NCI-H2227 (cell line): ENCODE results near the gene CCN6.

Experiments
- DNase-seq: peaks from one replicate; lab custom pipeline; 2025; ENCODE audit not compliant: unreplicated experiment; lab: John Stamatoyannopoulos, UW

Gene CCN6

DNA sequence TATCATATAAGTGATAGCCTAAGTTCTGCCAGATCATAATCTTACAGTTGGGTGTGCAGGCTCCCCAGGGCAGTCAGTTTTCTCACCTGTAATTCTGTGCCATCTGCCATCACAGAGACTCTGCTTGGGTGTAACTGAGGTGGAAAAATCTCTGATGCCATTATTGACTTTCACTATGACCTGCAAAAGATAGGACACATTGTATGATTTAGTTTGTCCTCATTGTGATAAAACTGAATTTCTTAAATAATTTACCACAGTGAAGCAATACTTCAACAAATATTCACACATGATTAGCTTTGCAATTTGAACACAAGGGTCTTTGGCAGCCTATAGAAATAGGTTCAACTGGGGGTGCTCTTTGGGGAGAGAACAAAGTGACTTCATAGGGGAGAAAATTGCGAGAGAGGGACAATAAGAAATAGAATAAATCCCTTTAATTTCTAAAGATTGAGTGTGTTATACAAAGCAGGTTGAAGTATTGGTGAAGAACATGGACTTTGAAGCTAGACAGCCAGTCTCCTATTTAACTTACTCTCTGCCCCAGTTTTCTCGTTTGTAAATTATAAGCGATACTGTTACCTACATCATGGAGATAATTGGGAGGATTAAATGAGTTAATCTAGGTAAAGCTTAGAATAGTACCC, 60.8 kb downstream of the CCN6 start:
- DNase-seq: no peak

DNA sequence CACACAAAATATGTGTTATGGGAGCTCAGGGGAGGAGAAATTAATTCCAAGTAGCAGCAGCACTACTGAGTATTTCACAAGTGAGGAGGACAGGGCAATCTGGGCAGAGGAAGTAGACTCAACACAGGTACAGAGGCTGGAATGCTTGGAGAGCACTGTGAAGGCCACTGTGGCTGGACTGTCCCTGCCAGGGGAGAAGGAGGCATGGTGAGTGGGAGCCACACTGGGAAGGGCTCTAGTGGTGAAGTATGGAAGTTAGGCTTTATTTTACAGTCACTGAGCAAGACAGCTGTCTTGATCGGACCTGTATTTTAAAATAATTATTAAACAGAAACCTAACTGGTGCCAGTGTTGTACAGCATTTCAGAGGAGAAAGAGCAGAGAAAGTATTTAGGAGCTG, 62.3 kb downstream of the CCN6 start:
- no peak for DNase-seq

DNA sequence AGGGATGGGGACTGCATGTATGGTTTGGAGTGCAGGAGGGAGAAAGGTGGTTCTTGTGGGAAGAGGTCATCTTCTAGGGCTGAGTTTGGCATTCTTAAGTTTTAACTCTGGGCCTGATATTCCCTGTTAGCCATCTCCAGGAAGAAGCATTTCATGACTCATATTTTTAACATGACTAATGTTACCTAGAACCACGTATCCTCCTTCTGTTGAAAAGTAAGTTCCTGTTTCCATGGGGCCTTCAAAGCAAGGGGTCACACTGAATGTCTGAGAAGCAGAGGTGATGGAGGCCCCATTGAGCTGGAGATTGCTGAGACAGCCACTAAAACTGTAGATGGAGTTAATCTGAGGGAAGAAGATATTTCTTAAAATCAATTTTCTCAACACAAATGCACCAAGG, 63.6 kb downstream of the CCN6 start:
- DNase-seq: no peak

GRCh38 chr6:112118034-112118433, 64.1 kb downstream of the CCN6 start:
- no peak for DNase-seq
